HG03159 (cell line): ENCODE measurements around the gene TOP2A.
A peak's percentile ranks its signal among the peaks of the same experiment; 100 is the strongest.

ENCODE experiments used
- ATAC-seq: cut with Tn5 transposase; IDR thresholded peaks from one replicate; pipeline ENCODE4 v1.9.1; 2021; ENCODE audit warnings: mild to moderate bottlenecking, moderate library complexity; ENCODE audit not compliant: unreplicated experiment

TOP2A gene, protein sequence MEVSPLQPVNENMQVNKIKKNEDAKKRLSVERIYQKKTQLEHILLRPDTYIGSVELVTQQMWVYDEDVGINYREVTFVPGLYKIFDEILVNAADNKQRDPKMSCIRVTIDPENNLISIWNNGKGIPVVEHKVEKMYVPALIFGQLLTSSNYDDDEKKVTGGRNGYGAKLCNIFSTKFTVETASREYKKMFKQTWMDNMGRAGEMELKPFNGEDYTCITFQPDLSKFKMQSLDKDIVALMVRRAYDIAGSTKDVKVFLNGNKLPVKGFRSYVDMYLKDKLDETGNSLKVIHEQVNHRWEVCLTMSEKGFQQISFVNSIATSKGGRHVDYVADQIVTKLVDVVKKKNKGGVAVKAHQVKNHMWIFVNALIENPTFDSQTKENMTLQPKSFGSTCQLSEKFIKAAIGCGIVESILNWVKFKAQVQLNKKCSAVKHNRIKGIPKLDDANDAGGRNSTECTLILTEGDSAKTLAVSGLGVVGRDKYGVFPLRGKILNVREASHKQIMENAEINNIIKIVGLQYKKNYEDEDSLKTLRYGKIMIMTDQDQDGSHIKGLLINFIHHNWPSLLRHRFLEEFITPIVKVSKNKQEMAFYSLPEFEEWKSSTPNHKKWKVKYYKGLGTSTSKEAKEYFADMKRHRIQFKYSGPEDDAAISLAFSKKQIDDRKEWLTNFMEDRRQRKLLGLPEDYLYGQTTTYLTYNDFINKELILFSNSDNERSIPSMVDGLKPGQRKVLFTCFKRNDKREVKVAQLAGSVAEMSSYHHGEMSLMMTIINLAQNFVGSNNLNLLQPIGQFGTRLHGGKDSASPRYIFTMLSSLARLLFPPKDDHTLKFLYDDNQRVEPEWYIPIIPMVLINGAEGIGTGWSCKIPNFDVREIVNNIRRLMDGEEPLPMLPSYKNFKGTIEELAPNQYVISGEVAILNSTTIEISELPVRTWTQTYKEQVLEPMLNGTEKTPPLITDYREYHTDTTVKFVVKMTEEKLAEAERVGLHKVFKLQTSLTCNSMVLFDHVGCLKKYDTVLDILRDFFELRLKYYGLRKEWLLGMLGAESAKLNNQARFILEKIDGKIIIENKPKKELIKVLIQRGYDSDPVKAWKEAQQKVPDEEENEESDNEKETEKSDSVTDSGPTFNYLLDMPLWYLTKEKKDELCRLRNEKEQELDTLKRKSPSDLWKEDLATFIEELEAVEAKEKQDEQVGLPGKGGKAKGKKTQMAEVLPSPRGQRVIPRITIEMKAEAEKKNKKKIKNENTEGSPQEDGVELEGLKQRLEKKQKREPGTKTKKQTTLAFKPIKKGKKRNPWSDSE (N-terminal part only)

DNA sequence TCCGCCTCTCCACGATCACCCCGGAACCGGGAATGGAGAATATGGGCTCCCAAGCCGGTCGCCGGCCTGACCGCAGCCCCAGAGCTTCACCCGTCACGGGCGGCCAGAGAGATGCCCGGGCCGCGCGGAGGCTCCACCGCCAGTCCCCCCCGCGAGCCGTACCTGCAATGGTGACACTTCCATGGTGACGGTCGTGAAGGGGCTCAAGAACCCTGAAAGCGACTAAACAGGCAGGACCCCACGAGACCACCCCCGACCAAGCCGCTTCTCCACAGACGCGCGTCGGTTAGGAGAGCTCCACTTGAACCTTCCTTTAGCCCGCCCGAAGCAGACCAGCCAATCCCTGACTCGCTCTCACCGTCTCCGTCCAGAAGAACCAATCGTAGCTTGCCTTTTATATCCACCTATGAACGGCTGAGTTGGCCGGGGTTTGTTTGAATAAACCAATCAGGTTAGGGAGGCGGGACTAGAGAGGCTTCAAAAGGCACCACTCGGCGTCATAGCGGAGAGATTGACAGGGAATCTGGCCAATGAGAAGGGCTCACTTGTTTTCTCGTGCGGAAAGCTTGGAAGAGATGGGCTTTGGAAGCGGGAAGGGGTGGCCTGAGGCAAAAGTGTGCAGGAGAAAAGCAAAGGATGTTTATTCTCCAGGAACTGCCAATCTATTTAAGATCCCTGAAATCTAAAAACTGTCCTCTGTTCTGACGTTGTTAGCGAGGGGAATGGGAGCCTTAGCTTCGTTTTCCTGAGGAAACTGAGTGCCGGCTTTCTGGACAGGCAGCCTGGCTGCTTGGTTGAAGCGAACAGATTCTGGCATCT is at the start of gene TOP2A:
Gene TOP2A, minus strand, starts transcription at position 288 of the 819 bp plus-strand sequence. Its CDS starts 105 bp downstream, at position 183.
- peak; percentile 93 for ATAC-seq

DNA sequence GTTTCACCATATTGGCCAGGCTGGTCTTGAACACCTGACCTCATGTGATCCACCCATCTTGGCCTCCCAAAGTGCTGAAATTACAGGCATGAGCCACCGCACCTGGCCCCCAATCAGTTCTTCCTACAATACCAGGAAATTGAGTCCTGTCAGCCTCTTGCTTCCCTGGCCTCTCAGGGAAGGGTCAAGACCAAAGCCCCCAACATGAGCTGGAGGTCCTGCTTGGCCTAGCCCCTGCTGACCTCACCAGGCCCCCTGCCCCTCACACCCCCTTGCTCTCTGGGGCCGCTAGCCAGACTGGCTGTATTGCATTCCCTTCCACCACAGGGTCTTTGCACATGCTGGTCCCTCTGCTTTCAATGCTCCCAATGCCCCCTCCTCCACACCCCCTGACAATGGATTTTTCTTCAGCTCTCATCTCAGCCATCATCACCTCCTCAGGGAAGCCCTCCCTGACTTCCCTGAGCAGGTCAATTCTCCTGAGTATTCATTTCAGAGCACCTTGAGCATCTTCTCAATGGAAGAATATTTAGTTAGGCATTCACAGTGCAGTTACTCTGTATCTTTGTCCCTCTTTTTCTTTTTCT is 49.7 kb upstream of the TOP2A start:
- ATAC-seq = no peak

DNA sequence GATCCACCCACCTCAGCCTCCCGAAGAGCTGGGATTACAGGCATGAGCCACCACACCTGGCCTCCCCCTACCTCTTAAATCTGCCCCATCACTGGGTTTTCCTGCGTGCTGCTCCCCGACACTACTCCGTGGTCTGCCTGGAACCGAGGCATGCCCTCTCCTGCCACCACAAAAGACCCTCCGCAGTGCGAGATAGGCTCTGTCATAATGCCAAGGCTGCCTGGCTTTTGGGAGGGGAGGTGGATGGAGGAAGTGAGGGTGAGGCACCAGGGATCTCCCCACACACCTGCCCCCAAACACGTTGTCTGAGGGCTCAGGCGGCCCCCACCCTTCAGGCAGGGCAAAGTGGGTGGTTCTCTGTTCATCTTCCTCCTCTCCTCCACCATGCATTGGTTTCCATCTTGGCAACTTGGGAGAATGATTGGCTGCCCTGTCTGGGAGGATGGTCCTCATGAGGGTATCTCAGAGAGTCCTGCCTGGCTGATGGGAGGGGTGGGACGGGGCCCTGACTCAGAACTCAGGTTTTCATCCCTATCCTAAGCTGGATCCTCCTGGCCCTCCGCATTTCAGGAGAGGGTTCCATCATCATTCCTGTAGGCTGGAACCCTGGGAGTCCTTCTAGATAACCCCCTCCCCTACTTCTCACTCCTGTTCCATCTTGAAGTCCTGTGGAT is 48.7 kb upstream of the TOP2A start:
- ATAC-seq = no peak

DNA sequence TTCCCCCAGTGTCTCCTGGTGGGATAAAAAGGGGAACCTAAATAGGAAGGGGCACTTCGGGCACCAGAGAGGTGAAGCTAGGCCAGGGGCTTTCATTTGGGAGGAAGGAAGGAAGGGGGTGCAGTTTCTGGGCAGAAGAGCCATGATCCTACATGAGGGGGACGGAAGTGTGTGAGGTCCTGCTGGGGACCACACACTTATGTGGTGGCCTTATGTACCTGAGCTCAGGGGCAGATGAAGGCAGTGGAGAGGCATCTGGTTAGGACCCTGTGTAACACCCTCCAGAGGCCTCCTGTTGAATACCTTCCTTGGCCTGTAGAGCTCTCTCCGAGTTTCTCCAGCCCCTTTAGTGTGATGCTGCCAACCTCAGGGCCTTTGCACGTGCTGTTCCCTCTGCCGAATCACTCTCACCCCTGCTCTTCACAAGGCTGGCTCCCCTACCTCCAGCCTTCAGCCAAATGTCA is 46.7 kb upstream of the TOP2A start:
- no peak for ATAC-seq

DNA sequence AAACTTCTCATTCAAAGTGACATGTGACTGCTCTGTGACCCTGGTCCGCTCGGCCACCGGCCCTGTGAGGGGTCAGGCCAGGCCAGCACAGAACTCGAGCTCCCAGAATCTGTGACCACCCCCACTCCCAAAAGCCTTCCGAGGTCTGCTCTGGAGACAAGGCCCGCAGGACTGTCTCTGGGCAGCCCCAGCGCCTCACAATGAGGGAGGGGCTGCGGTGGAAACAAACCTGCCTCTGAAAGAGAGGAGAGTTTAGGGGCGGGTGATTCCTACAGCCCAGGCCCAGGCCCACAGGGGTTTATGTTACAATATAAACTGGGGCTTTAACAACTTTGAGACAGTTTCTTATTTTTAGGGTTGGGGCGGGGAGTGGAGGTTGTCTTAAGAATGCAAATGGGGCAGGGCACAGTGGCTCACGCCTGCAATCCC is 45.4 kb upstream of the TOP2A start:
- ATAC-seq = no peak

DNA sequence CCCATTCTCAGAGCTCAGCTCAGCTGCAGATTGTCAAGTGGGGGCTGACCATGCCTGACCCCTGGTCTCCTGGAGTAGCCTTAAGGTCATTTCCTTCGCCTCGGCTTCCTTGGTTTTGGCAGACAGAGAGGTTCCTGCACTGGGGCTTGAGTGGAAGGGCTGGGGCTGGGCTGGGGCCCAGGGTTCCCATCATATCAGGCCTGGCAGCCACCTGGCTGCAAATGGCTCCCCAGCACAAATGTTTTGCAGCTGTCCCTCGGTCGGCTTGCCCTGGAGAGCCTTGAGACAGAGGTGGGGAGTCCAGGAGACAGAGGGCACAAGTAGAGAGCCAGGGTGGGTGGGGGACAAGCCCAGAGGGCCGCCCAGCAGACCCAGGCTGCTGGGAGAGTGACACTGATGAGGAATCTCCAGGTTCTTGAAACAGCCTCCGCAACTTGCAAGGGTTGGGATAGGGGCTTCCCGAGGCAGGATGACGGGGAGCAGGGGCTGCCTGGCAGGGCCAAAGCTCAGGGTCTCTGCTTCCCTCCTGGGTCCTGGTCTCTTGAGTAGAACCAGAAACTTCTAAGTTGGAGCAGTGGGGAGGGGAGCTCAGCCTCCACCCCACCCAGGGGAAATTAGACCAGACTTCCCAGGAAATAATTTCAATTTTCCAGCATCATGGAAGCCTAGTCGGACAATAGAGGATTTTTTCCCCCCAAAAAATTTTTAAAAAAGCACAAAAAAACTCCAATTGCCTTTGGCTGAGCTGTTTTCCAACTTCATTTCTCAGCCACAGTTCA is 44.8 kb upstream of the TOP2A start:
- no peak for ATAC-seq

DNA sequence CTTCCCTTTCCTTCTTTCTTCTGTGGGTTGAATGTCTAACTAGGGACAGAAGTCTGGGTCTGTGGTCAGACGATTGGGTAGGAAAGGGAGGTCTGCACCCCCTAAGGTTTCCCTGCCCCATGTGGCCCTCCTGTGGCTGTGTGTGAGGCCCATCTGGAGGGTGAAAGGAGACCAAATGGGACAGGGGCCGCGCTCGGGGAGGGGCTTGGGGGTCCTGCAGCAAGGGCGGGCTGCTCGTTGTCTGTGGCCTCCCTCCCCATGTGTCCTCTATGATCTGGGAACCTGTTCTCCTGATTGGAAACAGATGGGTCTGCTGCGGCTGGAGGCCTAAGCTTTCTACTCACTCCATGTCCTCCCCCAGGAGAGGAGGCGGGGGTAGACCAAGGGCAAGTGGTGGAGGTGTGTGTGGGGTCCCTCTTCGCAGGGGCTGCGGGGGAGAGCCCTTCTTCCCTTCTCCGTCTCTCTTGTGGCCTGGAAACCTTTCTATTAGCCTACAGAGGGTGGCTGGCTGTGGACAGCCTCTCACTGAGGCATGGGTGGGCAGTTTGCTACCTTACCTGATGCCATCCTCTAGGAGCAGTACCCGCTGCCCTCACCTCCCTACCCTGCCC is 44.1 kb upstream of the TOP2A start:
- no peak for ATAC-seq

DNA sequence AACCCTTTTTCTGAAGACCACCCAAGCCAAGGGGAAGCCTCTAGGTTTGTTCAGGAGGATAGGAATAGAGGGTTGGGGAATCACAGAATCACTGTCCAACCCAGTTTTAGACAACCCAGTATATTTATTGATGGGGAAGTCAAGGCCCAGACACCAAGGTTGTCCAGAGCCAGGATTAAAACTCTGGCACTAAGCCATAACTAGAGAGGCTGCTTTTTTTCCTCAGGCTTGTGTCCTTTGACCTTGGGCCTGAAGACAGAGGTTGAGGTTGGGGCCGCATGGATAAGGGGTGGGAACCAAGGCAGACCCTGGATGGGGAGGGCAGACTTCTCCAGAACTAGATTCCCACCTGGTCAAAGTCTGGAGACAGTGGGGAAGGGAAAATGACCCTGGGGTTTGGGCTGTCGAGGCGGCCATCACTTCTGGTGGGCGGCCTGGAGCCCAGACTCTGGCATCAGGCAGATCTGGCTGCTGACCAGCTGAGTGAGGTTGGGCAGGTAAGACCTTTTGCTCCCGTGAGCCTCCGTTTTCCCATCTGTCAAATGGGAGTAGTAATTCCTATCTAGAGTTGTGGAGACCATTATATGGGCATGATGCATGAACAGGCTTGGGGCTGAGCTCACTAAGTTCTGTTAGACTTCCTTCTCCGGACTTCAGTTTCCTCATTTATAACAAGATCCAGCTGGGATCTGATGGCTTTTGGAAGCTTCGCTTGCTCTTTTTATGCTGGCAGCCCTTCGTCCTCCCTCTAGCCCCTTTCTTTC is 43.5 kb upstream of the TOP2A start:
- no peak for ATAC-seq

DNA sequence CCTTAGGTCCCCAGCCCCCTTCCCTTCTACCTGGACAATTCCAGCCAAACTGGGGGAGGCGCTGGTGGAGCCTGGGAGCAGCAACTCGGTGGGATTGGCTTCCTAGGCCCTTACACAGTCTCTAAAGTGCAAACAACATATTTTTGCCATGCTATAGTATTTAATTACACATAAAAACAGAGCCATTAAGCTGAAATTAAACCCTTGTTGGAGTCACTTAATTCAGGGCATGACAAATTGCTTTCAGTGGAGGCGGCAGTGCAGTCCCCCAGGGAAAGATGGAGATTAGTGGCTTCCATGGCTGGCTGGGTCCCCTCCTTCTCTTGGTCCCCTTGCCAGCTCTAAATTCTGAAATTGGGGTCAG is 42.9 kb upstream of the TOP2A start:
- ATAC-seq = no peak

DNA sequence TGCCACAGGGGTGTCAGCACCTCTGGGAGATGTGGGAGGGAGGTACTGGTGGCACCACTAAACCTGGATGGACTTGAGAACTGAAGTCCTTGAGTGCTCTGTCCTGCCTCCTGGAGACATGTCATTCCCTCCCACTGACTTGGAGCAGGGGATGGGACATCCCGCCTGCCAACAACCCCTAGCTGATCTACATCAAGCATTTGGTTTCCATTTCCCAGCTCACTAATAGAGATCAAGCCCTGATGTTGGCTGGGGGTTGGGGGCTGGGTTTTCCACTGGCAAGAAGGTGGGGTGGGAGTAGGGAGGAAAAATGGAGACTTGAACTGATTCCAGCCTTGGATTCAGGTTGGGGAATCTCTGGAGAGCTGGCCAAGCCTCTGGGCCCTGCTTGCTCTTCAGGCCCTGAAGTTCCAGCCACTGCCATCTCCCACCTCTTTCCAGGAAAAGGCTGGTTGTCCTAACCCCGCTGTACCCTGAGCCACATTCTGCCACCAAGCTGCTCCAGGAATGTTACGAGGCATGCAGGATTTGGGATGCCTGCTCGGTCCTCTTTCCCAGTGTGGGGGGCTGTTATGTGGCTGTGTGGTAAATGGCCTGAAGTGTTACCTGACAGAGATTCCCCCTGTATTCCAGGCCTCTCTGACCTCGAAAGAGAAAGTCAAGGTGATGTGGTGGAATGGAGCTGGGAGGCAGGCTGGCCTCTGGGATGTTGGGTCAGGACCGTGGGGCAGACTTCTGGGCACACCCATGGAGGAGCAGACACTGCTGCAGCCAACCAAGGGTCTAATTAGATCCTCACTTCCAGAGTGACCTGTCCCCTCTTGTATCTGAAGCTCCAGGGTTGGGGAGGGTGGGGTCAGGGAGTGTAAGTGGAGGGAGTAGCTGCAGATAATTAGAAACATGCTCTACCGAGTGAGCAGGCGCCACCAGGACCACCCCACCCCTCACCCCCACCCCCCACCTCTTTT is 42.2 kb upstream of the TOP2A start:
- no peak for ATAC-seq

DNA sequence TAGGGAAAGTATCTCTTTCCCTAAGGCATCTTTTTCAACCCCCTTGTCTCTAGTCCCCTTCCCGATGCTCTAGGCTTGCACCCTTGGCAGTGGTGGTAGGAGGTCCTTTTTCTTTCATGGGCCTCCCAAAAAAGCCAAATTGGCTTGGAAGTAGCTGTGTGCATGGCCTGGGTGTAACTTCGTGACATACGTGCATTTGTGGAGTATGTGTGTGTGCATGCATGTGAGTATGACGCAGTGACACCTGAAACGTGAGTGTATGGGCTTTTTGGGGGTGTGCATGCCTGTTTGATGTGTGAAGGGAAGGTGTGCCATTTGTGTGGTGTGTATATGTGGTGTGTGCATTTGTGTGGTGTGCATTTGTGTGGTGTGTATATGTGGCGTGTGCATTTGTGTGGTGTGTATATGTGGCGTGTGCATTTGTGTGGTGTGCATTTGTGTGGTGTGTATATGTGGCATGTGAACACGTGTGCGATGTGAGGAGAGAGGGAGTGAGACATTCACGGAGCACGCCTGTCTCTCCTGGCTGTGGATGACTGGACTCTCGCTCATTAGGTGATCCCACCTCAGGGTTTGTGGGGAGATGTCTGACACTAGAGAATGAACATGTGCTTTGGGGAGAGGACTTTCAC is 41.3 kb upstream of the TOP2A start:
- ATAC-seq = no peak

DNA sequence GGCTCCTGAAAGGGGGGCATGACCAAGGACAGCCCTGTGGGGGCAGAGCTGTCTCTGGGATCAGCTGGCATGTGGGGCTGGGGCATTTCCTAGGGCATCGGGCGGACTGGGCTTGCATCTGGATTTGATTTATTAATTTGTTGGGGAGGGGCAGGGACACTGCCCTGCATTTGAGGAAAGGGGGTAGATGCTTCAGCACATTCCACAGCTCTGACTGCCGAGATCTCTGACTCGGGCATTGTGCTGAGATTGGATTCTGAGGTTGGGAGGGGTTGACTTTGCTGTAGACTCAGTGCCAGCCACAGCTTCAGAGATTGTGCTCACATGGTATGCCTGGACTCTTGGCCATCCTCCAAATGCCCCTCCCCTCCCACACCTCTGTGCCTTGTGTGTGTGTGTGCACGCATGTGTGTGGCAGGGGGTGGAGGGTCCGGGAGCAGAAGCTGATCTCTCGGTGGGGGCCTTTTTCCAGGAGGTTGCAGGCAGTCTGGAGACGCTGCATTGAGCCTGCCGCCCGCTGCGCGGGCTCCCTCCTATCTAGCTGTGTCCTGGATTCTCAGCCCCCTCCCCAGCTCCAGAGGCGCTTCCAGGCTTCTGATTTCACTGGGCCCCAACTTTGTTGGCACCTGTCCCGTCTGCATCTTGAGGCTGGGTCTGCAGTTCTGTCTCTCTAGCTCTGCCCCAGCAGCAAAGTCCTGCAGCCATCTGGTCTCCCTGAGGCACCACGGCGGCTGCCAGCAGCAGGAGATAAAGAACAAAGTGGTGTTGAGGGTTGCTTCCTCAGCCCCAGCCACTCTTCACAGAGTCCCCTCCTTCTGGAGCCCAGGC is 40.5 kb upstream of the TOP2A start:
- ATAC-seq = no peak

DNA sequence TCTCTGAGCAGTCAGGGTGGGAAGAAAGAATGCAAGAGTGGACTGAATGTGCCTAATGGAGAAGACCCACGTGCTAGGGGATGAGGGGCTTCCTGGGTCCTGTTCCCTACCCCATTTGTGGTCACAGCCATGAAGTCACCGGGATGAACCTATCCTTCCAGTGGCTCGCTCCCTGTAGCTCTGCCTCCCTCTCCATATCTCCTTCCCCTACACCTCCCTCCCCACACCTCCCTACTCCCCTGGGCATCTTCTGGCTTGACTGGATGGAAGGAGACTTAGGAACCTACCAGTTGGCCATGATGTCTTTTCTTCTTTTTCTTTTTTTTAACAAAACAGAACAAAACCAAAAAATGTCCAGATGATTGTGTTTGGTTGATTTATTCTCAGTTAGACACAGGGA is 39.7 kb upstream of the TOP2A start:
- ATAC-seq = no peak

DNA sequence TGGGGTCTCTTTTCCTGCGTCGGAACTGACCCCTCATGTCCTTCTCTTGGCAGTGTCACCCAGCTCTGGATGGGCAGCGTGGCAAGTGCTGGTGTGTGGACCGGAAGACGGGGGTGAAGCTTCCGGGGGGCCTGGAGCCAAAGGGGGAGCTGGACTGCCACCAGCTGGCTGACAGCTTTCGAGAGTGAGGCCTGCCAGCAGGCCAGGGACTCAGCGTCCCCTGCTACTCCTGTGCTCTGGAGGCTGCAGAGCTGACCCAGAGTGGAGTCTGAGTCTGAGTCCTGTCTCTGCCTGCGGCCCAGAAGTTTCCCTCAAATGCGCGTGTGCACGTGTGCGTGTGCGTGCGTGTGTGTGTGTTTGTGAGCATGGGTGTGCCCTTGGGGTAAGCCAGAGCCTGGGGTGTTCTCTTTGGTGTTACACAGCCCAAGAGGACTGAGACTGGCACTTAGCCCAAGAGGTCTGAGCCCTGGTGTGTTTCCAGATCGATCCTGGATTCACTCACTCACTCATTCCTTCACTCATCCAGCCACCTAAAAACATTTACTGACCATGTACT is 38.8 kb upstream of the TOP2A start:
- no peak for ATAC-seq

DNA sequence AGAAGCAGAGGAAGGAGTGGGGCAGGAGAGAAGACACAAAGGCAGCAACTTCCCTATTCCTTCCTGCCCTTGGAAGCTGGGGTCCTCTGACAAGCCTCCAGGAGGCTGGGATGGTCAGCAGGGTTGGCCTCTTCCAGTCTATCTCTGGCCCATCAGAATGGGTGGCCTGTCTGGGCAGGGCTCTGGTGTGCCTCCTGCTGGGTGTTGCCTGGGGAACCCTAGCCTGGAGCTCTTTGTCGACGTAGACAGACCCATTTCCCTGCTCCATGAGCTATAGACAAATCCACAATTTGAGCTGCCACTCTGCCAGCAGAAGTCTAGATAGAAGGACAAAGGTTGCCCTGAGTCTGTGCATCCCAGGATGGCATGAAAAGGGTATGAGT is 36.9 kb upstream of the TOP2A start:
- no peak for ATAC-seq
